ENCODE measurements around the gene PPP1R14D. TPM values are rescaled to one million over a fixed set of nuclear protein-coding genes. Genes with fewer than 3 reads are reported as not detected.
"Not testable (repeated sequence)": the region's sequence is repeated elsewhere in the genome, so short reads cannot be mapped to it uniquely, and the experiment has no call there.

PPP1R14D gene
- polyA plus RNA-seq (ENCODE audit: insufficient read length in 3 of 3), result under 1 TPM; 0.22 to 0.47 (median 0.42) TPM

- DNase-seq (ENCODE audit: low read depth in 3 of 3, low spot score in 2 of 3), result no peak
Measured at GRCh38 chr15:40828447-40829036, at the start of gene PPP1R14D. Gene PPP1R14D, minus strand, starts transcription at chr15:40828708. Its CDS starts 67 bp downstream, at chr15:40828641.

- DNase-seq (ENCODE audit: low read depth in 3 of 3, low spot score in 2 of 3), result no peak
Measured at GRCh38 chr15:40877694-40878093, 49.2 kb upstream of the PPP1R14D start.

- DNase-seq (ENCODE audit: low read depth in 3 of 3, low spot score in 2 of 3), result no peak
Measured at GRCh38 chr15:40875991-40876730, 47.7 kb upstream of the PPP1R14D start.

GRCh38 chr15:40873694-40874561 lies 45.4 kb upstream of the PPP1R14D start, which contains the start of gene RHOV:
Gene RHOV, minus strand, starts transcription at chr15:40874234. Its CDS starts 95 bp downstream, at chr15:40874139.
- DNase-seq (ENCODE audit: low read depth in 3 of 3, low spot score in 2 of 3), result no peak

- DNase-seq (ENCODE audit: low read depth in 3 of 3, low spot score in 2 of 3), result no peak
Measured at GRCh38 chr15:40872791-40873693, 44.5 kb upstream of the PPP1R14D start.

GRCh38 chr15:40871749-40872617 lies 43.5 kb upstream of the PPP1R14D start:
- no peak for DNase-seq (ENCODE audit: low read depth in 3 of 3, low spot score in 2 of 3)

GRCh38 chr15:40870716-40871115 lies 42.2 kb upstream of the PPP1R14D start:
- no peak for DNase-seq (ENCODE audit: low read depth in 3 of 3, low spot score in 2 of 3)

GRCh38 chr15:40869686-40870085 lies 41.2 kb upstream of the PPP1R14D start:
- DNase-seq (ENCODE audit: low read depth in 3 of 3, low spot score in 2 of 3), result no peak

- DNase-seq (ENCODE audit: low read depth in 3 of 3, low spot score in 2 of 3), result no peak
Measured at GRCh38 chr15:40867199-40867598, 38.7 kb upstream of the PPP1R14D start.

- no peak for DNase-seq (ENCODE audit: low read depth in 3 of 3, low spot score in 2 of 3)
Measured at GRCh38 chr15:40863660-40864270, 35.3 kb upstream of the PPP1R14D start.

GRCh38 chr15:40861147-40861546 lies 32.6 kb upstream of the PPP1R14D start:
- DNase-seq (ENCODE audit: low read depth in 3 of 3, low spot score in 2 of 3), result not testable (repeated sequence)

GRCh38 chr15:40859206-40859851 lies 30.8 kb upstream of the PPP1R14D start:
- no peak for DNase-seq (ENCODE audit: low read depth in 3 of 3, low spot score in 2 of 3)

- DNase-seq (ENCODE audit: low read depth in 3 of 3, low spot score in 2 of 3), result no peak
Measured at GRCh38 chr15:40858706-40859105, 30.2 kb upstream of the PPP1R14D start.

GRCh38 chr15:40857601-40858341 lies 29.3 kb upstream of the PPP1R14D start:
- no peak for DNase-seq (ENCODE audit: low read depth in 3 of 3, low spot score in 2 of 3)

GRCh38 chr15:40856746-40857145 lies 28.2 kb upstream of the PPP1R14D start:
- no peak for DNase-seq (ENCODE audit: low read depth in 3 of 3, low spot score in 2 of 3)

- DNase-seq (ENCODE audit: low read depth in 3 of 3, low spot score in 2 of 3), result no peak
Measured at GRCh38 chr15:40855706-40856234, 27.3 kb upstream of the PPP1R14D start.

- no peak for DNase-seq (ENCODE audit: low read depth in 3 of 3, low spot score in 2 of 3)
Measured at GRCh38 chr15:40854161-40854560, 25.7 kb upstream of the PPP1R14D start.

Measured in right renal cortex interstitium (tissue), 3 donors.